Measurements from ENCODE around the gene MORN4. TPM values are rescaled to one million over a fixed set of nuclear protein-coding genes. Genes with fewer than 3 reads are reported as not detected.
"Not testable (repeated sequence)": the region's sequence is repeated elsewhere in the genome, so short reads cannot be mapped to it uniquely, and the experiment has no call there.

The MORN4 gene
- total RNA-seq, 1 donor = 10.1 TPM

DNA sequence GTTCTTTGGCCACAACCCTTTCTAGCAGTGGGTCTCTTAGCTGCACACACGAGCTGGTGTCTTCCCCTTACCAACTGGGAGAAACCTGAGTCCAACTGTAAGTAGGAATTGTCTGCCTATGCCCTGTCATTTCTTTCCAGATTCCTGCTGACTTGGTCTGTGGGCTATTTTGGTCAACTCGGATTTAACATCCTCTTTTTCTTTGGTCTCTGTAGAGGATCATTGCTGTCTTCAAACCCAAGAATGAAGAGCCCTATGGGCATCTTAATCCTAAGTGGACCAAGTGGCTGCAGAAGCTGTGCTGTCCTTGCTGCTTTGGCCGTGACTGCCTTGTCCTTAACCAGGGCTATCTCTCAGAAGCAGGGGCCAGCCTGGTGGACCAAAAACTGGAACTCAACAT, 17.4 kb upstream of the MORN4 start:
- TF ChIP-seq, protein P1, sequence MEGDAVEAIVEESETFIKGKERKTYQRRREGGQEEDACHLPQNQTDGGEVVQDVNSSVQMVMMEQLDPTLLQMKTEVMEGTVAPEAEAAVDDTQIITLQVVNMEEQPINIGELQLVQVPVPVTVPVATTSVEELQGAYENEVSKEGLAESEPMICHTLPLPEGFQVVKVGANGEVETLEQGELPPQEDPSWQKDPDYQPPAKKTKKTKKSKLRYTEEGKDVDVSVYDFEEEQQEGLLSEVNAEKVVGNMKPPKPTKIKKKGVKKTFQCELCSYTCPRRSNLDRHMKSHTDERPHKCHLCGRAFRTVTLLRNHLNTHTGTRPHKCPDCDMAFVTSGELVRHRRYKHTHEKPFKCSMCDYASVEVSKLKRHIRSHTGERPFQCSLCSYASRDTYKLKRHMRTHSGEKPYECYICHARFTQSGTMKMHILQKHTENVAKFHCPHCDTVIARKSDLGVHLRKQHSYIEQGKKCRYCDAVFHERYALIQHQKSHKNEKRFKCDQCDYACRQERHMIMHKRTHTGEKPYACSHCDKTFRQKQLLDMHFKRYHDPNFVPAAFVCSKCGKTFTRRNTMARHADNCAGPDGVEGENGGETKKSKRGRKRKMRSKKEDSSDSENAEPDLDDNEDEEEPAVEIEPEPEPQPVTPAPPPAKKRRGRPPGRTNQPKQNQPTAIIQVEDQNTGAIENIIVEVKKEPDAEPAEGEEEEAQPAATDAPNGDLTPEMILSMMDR (IDR thresholded peaks at IDR 0.05; ENCODE audit: insufficient read depth, low read length) = no peak
- H3K4me3 ChIP-seq (ENCODE audit: low read depth, low read length) = no peak overlapping the region
- DNase-seq (ENCODE audit: low read depth) = no peak

- DNase-seq (ENCODE audit: low read depth); H3K4me3 ChIP-seq (ENCODE audit: low read depth, low read length): not testable (repeated sequence)
Measured at GRCh38 chr10:97649405-97649750, 16.1 kb upstream of the MORN4 start.

GRCh38 chr10:97648562-97649404, 15.5 kb upstream of the MORN4 start:
- peak; percentile 91 for DNase-seq (ENCODE audit: low read depth)
- TF ChIP-seq, protein P1 (IDR thresholded peaks at IDR 0.05; ENCODE audit: insufficient read depth, low read length) = no peak
- no peak overlapping the region for H3K4me3 ChIP-seq (ENCODE audit: low read depth, low read length)

GRCh38 chr10:97647556-97647955, 14.3 kb upstream of the MORN4 start:
- peak; percentile 58 for DNase-seq (ENCODE audit: low read depth)
- TF ChIP-seq, protein P1 (IDR thresholded peaks at IDR 0.05; ENCODE audit: insufficient read depth, low read length) = no peak
- H3K4me3 ChIP-seq (ENCODE audit: low read depth, low read length) = no peak overlapping the region

DNA sequence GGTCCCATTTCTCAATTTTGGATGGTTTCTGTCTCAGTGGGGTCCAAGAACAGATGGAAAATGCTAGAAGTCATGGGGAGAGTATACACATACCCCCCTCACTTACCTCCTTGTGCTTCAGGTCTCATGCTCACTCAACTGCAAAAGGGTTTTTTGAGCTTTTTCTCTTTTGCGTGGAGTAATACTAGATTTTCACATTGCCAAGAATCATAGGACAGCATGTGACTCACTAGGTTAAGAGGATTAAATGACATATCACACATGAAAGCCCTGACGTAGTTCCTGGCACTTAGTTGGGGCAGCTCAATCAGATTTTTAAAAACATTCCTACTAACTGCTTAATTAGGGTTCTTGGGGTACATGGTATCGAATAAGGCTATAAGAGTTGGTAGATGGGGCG, 11.6 kb upstream of the MORN4 start:
- TF ChIP-seq, protein P1 (IDR thresholded peaks at IDR 0.05; ENCODE audit: insufficient read depth, low read length) = no peak
- DNase-seq (ENCODE audit: low read depth) = no peak
- H3K4me3 ChIP-seq (ENCODE audit: low read depth, low read length) = no peak overlapping the region

DNA sequence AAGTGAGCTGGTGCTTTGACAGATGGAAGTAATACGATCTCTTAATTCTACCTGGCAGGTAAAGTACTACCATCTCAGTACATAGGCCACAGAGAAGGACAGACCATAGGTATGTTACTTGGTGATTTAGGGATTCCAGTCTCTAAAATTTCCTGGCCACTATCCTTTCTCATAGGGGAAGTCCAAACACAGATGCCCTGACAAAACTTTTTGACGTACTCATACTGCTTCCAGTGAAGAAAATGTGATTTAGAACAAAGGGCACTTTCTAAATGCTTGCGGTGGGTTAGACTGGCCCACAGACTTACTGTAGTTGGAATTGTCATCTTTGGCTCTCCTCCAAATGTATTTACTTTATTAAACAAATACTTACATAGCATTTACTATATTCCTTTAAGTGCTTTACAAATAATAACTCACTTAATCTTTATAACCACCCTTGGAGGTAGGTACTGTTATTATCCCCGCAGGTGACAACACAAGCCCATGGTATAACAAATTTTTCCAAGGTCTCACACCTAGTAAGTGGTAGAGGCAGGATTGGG, 10.2 kb upstream of the MORN4 start:
- TF ChIP-seq, protein P1 (IDR thresholded peaks at IDR 0.05; ENCODE audit: insufficient read depth, low read length) = no peak
- H3K4me3 ChIP-seq (ENCODE audit: low read depth, low read length) = no peak overlapping the region
- DNase-seq (ENCODE audit: low read depth) = no peak

GRCh38 chr10:97642471-97643159, 9.3 kb upstream of the MORN4 start:
- not testable (repeated sequence) for H3K4me3 ChIP-seq (ENCODE audit: low read depth, low read length); DNase-seq (ENCODE audit: low read depth)
